ENCODE data around the gene MZF1.

MZF1 gene

GRCh38 chr19:58569943-58570670 lies 3.0 kb downstream of the MZF1 start:
- DNase-seq (ENCODE audit: low spot score), result no peak

GRCh38 chr19:58569191-58569942 lies 3.8 kb downstream of the MZF1 start:
- no peak for DNase-seq (ENCODE audit: low spot score)

- no peak for DNase-seq (ENCODE audit: low spot score)
Observed at GRCh38 chr19:58568453-58569130, 4.5 kb downstream of the MZF1 start.

- no peak for DNase-seq (ENCODE audit: low spot score)
Observed at GRCh38 chr19:58566989-58567388, 6.1 kb downstream of the MZF1 start.

- DNase-seq (ENCODE audit: low spot score), result no peak
Observed at GRCh38 chr19:58563823-58564222, 9.3 kb downstream of the MZF1 start.

- no peak for DNase-seq (ENCODE audit: low spot score)
Observed at GRCh38 chr19:58563034-58563573, 10.0 kb downstream of the MZF1 start.

GRCh38 chr19:58562122-58563033 lies 10.8 kb downstream of the MZF1 start:
- no peak for DNase-seq (ENCODE audit: low spot score)

- no peak for DNase-seq (ENCODE audit: low spot score)
Observed at GRCh38 chr19:58561373-58562121, 11.6 kb downstream of the MZF1 start.

- DNase-seq (ENCODE audit: low spot score), result no peak
Observed at GRCh38 chr19:58560921-58561320, 12.2 kb downstream of the MZF1 start.

GRCh38 chr19:58560007-58560887 lies 12.9 kb downstream of the MZF1 start:
- DNase-seq (ENCODE audit: low spot score), result no peak

GRCh38 chr19:58559275-58560006 lies 13.7 kb downstream of the MZF1 start:
- peak; percentile 71 for DNase-seq (ENCODE audit: low spot score)

- DNase-seq (ENCODE audit: low spot score), result peak; percentile 99
Observed at GRCh38 chr19:58558623-58559274, 14.4 kb downstream of the MZF1 start.

GRCh38 chr19:58558066-58558622 lies 15.0 kb downstream of the MZF1 start, which contains the start of gene UBE2M:
Gene UBE2M (minus strand): TSS chr19:58558611. CDS start chr19:58558381, 230 bp downstream.
- no peak for DNase-seq (ENCODE audit: low spot score)

- DNase-seq (ENCODE audit: low spot score), result peak; percentile 48
Observed at GRCh38 chr19:58557221-58558065, 15.7 kb downstream of the MZF1 start.

- DNase-seq (ENCODE audit: low spot score), result peak; percentile 21
Observed at GRCh38 chr19:58556622-58557220, 16.4 kb downstream of the MZF1 start.

GRCh38 chr19:58555920-58556621 lies 17.1 kb downstream of the MZF1 start:
- DNase-seq (ENCODE audit: low spot score), result no peak

All from hematopoietic multipotent progenitor cell treated with erythropoietin and hydrocortisone succinate and interleukin-3 and kit ligand, for 17 days (in vitro differentiated cells).